Body of pancreas (tissue), 4 donors: ENCODE measurements around the gene GDF7.

Source experiments
- POLR2A ChIP-seq, 3 donors: fragments of 450-650 bp; IDR thresholded peaks; one replicate each; pipeline ENCODE4 v1.6.1; 2016; ENCODE audit warnings: antibody characterized with exemption in 3 of 3, mild to moderate bottlenecking in 2 of 3
- TF ChIP-seq, protein P1 (sequence below), 7 experiments: fragments of 450-650 bp in 4 of 7; fragments of 200-600 bp in 3 of 7; sonication (generic) in 3 of 7; IDR thresholded peaks; one replicate each; pipeline ENCODE4 v1.5.1; 2016 to 2019; ENCODE audit warnings: antibody characterized with exemption in 7 of 7

DNA sequence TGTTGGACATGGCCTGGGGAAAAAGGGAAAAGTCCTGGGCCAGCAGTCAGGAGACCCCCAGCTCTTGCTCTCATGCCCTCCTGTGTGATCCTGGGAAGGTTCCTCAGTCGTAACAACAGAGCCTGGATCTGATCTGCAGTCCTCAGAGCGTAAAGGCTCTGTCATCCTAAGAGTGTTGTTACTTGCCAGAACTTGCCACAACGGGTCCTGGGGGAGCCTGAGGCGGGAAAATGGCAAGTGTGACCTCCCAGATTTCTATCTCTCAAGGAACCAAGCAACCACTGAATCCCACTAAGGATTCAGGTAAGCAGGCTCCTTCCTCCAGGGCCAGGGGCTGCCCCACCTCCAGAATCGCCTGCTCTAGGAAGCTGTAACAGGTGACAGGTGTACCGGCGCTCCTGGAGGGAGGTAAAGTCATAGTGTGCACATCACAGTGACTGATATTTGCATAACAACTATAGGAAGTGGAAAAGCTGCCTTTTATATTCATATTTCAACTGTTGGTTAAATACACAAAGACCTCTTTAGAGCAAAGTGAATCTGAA, 34.4 kb upstream of the GDF7 start:
- TF ChIP-seq POLR2A (IDR thresholded peaks at IDR 0.05) = no peak
- TF ChIP-seq, protein P1, sequence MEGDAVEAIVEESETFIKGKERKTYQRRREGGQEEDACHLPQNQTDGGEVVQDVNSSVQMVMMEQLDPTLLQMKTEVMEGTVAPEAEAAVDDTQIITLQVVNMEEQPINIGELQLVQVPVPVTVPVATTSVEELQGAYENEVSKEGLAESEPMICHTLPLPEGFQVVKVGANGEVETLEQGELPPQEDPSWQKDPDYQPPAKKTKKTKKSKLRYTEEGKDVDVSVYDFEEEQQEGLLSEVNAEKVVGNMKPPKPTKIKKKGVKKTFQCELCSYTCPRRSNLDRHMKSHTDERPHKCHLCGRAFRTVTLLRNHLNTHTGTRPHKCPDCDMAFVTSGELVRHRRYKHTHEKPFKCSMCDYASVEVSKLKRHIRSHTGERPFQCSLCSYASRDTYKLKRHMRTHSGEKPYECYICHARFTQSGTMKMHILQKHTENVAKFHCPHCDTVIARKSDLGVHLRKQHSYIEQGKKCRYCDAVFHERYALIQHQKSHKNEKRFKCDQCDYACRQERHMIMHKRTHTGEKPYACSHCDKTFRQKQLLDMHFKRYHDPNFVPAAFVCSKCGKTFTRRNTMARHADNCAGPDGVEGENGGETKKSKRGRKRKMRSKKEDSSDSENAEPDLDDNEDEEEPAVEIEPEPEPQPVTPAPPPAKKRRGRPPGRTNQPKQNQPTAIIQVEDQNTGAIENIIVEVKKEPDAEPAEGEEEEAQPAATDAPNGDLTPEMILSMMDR (IDR thresholded peaks at IDR 0.05) = no peak
